ENCODE results near the gene XPO6.

The XPO6 gene

DNA sequence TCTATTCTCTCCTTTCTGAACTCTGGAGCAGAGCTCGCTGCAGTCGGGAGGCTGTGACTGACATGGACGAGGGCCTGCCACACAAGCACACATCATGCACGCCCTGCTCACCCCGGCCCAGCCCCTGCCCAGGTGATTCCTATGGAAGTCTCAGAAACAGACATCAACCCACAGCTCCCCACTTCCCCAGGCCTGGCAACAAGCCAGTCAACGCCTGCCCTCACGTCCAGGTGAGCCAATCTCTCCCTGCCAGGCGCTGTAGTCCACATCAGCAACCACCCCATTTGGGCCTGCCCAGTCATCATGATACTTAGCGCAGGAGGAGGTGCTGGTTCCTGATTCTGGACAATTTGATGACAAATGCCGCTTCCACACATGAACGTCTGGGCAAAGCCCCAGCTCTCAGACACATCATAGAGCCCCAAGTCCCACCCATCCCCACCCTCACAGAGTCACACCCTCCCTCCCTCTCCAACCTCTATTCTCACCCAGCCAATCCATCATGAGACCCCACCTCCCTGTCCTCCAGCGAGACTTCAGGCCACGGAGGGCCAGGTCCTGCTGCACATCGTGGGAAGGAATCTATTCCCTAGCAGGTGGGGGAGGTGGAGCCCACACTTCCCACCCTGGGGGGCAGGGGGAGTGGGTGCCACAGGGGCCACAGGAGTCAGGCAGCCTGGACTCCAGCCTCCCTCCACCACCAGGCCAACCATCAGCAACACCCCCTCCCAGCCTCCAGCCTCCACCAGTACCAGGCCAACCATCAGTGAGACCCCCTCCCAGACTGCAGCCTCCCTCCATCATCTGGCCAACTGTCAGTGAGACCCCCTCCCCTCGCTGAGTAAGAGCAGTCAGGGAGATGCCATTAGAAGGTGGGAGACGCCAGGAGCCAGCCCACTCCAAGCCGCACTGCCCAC lies 114.5 kb downstream of the XPO6 start:
- TF ChIP-seq, protein P1, sequence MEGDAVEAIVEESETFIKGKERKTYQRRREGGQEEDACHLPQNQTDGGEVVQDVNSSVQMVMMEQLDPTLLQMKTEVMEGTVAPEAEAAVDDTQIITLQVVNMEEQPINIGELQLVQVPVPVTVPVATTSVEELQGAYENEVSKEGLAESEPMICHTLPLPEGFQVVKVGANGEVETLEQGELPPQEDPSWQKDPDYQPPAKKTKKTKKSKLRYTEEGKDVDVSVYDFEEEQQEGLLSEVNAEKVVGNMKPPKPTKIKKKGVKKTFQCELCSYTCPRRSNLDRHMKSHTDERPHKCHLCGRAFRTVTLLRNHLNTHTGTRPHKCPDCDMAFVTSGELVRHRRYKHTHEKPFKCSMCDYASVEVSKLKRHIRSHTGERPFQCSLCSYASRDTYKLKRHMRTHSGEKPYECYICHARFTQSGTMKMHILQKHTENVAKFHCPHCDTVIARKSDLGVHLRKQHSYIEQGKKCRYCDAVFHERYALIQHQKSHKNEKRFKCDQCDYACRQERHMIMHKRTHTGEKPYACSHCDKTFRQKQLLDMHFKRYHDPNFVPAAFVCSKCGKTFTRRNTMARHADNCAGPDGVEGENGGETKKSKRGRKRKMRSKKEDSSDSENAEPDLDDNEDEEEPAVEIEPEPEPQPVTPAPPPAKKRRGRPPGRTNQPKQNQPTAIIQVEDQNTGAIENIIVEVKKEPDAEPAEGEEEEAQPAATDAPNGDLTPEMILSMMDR (IDR thresholded peaks at IDR 0.05; ENCODE audit: extremely low read depth, insufficient read depth, missing control alignments), result no peak
- in situ Hi-C loops (cut with MboI; ENCODE audit: low pct_unique_long_range_greater_than_20kb, low sequenced_read_pairs, unreplicated experiment), result no loop called here
- DNase-seq (ENCODE audit: low spot score), result no peak

DNA sequence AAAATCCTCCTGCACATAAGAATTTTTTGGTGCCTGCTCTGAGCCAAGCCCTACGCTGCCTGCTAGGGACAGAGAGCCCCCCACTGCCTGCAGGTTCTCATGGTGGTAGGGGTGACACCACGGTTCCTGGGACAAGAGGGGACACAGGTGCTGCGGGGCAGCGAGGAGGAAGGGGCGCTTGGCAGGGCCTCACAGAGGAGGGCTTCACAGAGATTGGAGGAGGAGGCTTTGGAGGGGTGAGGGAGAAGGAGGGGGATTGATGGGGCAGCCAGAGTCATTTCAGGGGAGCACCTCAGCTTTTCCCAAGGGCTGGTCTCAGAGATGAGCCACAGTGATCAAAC lies 118.4 kb downstream of the XPO6 start:
- in situ Hi-C loops (cut with MboI; ENCODE audit: low pct_unique_long_range_greater_than_20kb, low sequenced_read_pairs, unreplicated experiment), result no loop called here
- no peak for DNase-seq (ENCODE audit: low spot score)
- TF ChIP-seq, protein P1 (IDR thresholded peaks at IDR 0.05; ENCODE audit: extremely low read depth, insufficient read depth, missing control alignments), result no peak

DNA sequence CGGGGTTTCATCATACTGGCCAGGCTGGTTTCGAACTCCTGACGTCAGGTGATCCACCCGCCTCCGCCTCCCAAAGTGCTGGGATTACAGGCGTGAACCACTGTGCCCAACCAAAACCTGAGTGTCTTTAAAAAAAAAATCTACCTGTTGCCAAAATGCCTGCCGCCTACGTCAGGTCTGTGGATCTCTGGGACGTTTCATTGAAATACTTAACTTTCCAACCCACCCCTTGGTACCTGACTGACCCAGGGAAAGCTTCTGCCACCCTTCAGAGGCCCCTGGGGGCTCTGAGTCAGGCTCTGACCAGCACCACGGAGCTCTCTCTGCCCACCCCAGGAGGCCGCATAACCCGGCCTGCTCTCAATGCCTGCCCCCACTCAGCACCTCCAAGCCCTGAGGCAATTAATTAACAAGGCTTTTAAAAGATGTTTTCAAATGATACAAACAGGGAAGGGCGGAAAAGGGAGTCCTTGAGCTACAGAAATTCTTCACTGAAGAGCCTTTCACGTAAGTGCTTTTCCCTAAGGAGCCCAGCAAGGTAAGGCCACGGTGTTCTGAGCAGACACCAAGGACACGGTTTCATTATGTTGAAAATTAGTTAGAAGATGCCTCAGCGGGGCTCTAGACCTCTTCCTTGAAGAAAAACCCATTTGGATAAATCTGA lies 118.9 kb downstream of the XPO6 start:
- in situ Hi-C loops (cut with MboI; ENCODE audit: low pct_unique_long_range_greater_than_20kb, low sequenced_read_pairs, unreplicated experiment), result no loop called here
- DNase-seq (ENCODE audit: low spot score), result no peak
- TF ChIP-seq, protein P1 (IDR thresholded peaks at IDR 0.05; ENCODE audit: extremely low read depth, insufficient read depth, missing control alignments), result no peak

DNA sequence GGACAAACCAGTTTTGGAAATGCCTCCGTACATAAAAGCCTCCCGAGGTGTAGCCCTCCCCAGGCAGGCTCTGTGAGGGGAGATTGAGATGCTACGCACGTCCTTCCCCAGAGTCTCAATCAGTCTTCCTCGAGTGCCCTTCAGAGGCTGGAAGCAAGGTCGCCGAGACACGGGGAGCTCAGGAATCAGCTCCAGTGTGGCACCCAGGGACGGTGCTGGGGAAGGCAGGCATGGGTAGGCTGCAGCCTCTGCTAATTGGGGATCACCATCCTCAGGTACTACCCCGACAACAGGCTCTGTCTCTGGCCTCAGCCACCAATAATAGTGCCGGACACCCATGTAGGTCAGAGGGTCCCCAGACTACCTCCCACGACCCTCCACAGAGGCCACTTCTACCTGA lies 120.1 kb downstream of the XPO6 start:
- TF ChIP-seq, protein P1 (IDR thresholded peaks at IDR 0.05; ENCODE audit: extremely low read depth, insufficient read depth, missing control alignments), result no peak
- in situ Hi-C loops (cut with MboI; ENCODE audit: low pct_unique_long_range_greater_than_20kb, low sequenced_read_pairs, unreplicated experiment), result no loop called here
- DNase-seq (ENCODE audit: low spot score), result no peak

DNA sequence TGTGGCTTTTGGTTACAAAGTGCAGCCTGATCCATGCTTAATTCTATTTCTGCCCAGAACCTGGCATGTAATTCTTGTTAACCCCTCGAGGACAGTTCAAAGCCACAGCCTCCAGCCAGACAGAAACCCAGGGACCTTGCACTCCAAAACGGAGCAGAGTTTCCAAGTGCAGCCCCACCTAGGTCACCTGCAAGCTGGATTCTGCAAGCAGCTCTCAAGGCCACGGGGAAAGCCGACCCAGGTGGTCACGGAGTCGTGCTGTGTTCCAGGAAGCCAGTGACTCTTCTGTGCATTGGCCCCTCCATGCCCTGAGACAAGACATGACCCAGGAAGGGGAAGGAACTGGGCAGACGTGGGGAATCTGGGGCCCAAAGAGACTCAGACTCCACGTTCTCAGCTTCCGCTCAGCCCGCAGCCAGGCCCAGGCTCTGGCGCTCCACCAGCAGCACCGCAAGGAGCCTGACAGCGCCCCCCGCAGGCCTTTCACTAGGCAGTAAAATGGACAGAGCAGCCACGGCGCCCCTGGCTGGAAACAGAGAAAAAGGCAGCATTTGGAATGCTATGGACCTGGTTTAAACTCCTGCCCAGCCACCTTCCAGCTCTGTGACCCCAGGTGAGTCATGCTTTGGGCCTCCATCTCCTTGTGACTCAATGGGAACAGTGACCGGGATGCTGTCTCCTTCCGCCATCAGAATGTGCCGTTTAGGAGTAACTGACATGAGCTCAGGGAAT lies 121.0 kb downstream of the XPO6 start:
- TF ChIP-seq, protein P1 (IDR thresholded peaks at IDR 0.05; ENCODE audit: extremely low read depth, insufficient read depth, missing control alignments), result no peak
- in situ Hi-C loops (cut with MboI; ENCODE audit: low pct_unique_long_range_greater_than_20kb, low sequenced_read_pairs, unreplicated experiment), result no loop called here
- no peak for DNase-seq (ENCODE audit: low spot score)

DNA sequence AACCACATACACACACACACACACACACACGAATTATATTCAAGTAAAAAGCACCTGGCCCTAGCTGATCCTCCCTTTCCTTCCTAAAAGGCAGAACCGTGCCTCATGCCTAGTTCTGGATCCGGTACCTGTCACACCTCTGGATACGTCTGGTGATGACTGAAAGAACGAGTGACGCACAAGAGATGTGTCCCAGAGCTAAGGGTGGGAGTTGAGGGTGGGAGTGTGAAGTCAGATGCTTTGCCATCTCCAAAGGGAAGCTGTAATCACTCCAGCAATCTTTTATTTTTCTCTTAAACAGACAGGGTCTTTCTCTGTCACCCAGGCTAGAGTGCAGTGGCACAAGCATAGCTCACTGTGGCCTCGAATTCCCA lies 121.8 kb downstream of the XPO6 start:
- in situ Hi-C loops (cut with MboI; ENCODE audit: low pct_unique_long_range_greater_than_20kb, low sequenced_read_pairs, unreplicated experiment), result no loop called here
- TF ChIP-seq, protein P1 (IDR thresholded peaks at IDR 0.05; ENCODE audit: extremely low read depth, insufficient read depth, missing control alignments), result no peak
- DNase-seq (ENCODE audit: low spot score), result no peak

Measured in GM13977 (cell line).